GM10847 (cell line): ENCODE measurements around the gene CNIH2.

Experiments used
- POLR2A ChIP-seq: IDR thresholded peaks from 2 replicates; pipeline ENCODE4 v1.6.1; 2011; ENCODE audit not compliant: insufficient read length; ENCODE audit errors: extremely low read depth

CNIH2 gene

GRCh38 chr11:66266378-66267038 lies 11.5 kb upstream of the CNIH2 start:
- no peak for TF ChIP-seq POLR2A

GRCh38 chr11:66267039-66267378 lies 11.0 kb upstream of the CNIH2 start:
- no peak for TF ChIP-seq POLR2A

- TF ChIP-seq POLR2A: peak; percentile 34
Observed at GRCh38 chr11:66267379-66268243, 10.4 kb upstream of the CNIH2 start.

GRCh38 chr11:66268244-66268951 lies 9.6 kb upstream of the CNIH2 start, which contains the start of gene RAB1B:
Gene RAB1B, plus strand, starts transcription at chr11:66268639. Its CDS starts 41 bp downstream, at chr11:66268680.
- TF ChIP-seq POLR2A: peak; percentile 47

- TF ChIP-seq POLR2A: no peak
Observed at GRCh38 chr11:66268952-66269905, 8.7 kb upstream of the CNIH2 start.

GRCh38 chr11:66271816-66272215 lies 6.2 kb upstream of the CNIH2 start:
- TF ChIP-seq POLR2A: no peak

GRCh38 chr11:66272596-66272995 lies 5.4 kb upstream of the CNIH2 start:
- TF ChIP-seq POLR2A: no peak

- TF ChIP-seq POLR2A: no peak
Observed at GRCh38 chr11:66274219-66274618, 3.8 kb upstream of the CNIH2 start.

GRCh38 chr11:66275396-66275795 lies 2.6 kb upstream of the CNIH2 start:
- no peak for TF ChIP-seq POLR2A

GRCh38 chr11:66275984-66276612 lies 1.9 kb upstream of the CNIH2 start:
- no peak for TF ChIP-seq POLR2A

- TF ChIP-seq POLR2A: no peak
Observed at GRCh38 chr11:66278363-66279091, 552 bp downstream of the CNIH2 start.

GRCh38 chr11:66279092-66279734 lies 1.2 kb downstream of the CNIH2 start:
- TF ChIP-seq POLR2A: no peak

- TF ChIP-seq POLR2A: no peak
Observed at GRCh38 chr11:66280428-66280827, 2.5 kb downstream of the CNIH2 start.

- no peak for TF ChIP-seq POLR2A
Observed at GRCh38 chr11:66281001-66281400, 3.0 kb downstream of the CNIH2 start.
